Stimulated activated CD8-positive, alpha-beta memory T cell treated with anti-CD3 and anti-CD28 coated beads, Interleukin-2, amount 100 ng/mL, for 48 hours (primary cell): Measurements from ENCODE around the gene RGS8.

Experiments
- DNase-seq, 2 donors: peaks; one replicate each; pipeline ENCODE4 v3.0.0-alpha.2; 2020; ENCODE audit warnings: low read depth in 2 of 2

Gene RGS8

GRCh38 chr1:182684116-182684828 is at the start of gene RGS8:
RGS8 (minus strand) TSS chr1:182684587; CDS start chr1:182669649, 14,938 bp downstream.
- no peak for DNase-seq

- no peak for DNase-seq
These were observed 47.6 kb upstream of the RGS8 start for GRCh38 chr1:182731852-182732575.

DNA sequence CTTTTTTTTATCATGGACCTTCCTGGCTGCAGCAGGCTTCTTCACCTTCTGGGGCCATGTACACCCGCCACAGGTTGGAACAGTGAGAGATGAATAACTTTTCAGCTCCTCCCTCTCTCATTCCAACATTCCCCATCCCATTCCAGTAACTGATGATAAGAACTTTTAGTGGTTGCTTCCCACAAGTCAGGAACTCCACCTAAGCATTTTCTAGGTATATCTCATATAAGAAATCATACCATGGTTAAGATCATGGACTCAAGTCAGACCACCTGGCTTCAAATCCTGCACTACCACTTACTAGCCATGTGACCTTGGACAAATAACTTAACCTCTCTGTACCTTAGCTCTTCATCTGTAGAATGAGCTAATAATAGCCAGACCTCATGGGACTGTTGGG is 42.5 kb upstream of the RGS8 start:
- DNase-seq: no peak

DNA sequence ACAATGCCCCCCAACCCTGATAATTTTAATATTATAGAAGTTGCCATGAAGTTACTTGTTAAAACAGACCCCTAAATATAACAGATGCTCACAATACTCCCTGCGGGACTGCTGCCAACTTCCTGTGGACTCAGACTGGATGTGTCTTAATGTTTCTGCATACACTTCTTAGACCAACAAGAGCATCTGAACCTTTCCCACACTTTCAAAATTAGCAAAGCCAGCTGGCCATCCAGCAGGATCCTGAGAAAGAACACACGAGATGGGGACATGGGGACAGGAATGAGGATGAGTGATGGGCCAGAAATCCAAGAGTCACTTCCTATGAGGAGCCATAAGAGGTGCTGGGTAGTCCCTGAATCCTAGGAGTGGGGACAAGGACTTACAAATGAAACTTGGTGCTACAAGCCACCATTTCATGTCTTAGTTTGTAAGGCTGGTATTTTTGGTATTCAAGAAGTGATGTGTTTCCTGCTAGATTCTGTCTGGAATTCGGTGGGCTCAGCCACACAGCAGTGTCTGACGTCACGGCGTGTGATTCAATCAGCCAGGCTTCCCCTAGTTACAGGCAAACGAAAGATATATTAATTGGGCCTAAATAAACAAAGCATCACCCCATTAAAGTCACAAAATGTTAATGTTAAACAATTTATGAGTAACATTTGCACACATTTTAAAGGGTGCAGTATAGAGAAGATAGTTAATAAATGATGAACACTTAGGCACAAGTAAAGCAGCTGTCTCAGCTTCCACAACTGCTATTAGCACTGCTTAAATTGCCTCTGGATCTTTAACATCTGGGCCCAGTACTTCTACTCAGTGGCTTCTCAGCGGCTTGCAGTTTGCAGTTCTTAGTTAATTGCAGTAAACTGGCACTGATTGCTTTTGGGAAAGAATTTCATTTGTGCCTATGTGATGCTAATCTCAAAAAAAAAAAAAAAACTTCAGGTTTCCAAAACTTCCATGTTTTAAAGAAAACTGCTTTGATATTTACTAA is 41.2 kb upstream of the RGS8 start:
- no peak for DNase-seq

DNA sequence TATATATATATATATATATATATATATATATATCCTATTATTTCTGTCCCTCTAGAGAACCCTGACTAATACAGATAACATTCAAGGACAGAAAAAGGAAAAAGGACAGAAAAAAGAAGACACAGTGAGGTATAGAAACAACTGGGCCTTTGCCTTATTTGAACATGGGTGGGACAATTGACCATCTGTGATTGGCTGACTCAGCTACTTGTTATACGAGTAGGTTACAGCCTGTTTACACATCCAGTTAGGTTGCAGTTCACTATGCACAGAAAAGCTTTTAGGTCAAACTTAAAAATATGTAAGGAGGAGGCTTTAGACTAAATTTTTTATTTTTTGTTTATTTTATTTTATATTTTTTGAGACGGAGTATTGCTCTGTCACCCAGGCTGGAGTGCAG is 39.8 kb upstream of the RGS8 start:
- DNase-seq: no peak

DNA sequence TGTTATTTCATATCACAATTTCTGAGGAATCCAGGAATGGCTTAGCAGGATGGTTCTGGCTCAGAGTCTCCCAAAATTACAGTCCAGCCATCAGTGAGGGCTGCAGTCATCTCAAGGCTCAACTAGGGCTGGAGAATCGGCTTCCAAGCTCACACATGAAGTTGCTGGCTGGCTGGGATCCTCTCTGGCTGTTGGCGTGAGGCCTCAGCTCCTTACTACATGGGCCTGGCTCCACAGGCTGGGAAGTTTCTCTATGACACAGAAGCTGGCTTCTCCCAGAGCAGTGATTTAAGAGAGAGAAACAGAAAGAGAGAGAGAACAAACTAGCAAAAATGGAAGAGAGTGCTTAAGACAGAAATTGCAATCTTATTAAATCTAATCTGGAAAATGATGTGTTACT is 38.8 kb upstream of the RGS8 start:
- DNase-seq: no peak

GRCh38 chr1:182721525-182721924 is 37.1 kb upstream of the RGS8 start:
- DNase-seq: no peak

DNA sequence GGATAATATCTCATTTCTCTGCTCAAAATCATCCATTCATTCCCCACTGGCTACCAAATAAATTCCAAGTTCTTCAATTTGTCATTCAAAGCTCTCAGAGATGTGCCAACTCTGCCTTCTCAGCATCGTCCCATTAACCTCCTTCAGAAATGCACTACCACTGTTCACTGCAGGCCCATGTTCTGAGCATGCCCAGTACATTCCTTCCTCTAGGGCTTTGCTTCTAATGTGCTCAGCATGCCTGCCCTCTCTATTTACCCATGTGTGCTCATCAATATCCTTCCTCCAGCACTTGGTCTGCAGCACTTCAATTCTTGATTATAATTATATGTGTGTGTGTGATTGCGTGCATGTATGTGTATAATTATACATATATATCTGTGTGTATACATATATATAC is 36.1 kb upstream of the RGS8 start:
- DNase-seq: no peak

GRCh38 chr1:182719553-182719952 is 35.2 kb upstream of the RGS8 start:
- DNase-seq: no peak

DNA sequence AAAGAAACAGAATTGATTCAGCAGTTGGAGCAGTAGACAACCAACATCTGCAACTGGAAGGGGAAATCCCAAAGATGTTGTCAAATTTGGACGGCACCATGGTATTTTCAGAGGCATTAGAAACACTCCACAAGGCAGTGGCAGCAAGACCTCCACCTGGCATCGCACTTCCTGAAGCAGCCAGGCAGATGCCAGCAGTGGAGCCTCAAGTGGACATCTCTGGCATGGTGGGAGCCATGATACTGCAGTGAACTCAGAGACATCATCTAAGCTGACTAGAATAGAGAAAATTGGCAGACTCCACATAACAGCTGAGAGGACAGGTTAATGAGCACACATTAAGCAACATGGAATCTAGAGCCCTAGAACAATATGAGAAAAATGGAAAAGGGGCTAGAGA is 33.9 kb upstream of the RGS8 start:
- no peak for DNase-seq

GRCh38 chr1:182716740-182717720 is 32.6 kb upstream of the RGS8 start:
- no peak for DNase-seq

- no peak for DNase-seq
These were observed 31.1 kb upstream of the RGS8 start for GRCh38 chr1:182715531-182715930.

- no peak for DNase-seq
These were observed 30.2 kb upstream of the RGS8 start for GRCh38 chr1:182714546-182714945.

GRCh38 chr1:182713939-182714338 is 29.6 kb upstream of the RGS8 start:
- no peak for DNase-seq

DNA sequence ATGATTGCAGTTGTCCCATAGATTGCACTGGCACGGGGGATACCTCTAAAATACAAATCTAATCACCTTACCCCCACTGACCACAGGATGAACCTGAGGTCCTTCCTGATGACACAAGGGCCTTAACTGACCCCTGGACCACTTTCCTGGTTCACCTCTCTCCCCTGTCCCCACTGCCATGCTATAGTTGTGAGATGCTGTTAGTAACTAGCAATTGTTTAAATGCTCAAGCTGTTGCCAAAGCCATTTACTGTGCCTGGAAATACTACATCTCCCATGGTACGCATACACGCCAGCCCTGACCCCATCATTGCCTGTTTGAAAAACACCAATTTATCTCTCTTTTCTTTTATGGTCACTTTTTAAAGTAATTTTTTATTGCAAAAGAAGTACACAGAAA is 29.1 kb upstream of the RGS8 start:
- DNase-seq: no peak

DNA sequence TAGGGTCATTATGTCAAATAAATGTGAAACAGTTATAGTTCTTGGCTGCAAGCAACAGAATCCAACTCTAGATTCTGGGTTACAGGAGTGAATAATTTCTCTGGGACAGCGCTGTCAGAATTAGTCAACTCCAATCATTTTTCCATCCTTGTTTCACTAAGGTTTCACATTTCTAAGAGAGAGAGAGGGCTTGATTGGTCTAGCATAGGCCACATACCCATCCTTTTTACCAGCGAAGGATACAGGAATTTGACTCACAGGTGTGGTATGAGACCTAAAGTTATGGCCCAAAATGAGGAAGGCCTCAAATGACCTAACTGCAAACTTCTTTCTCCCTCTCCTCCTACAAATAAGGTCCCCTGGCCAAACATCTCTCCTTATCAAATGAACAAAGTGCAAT is 25.5 kb upstream of the RGS8 start:
- no peak for DNase-seq

GRCh38 chr1:182709225-182709764 is 24.9 kb upstream of the RGS8 start:
- no peak for DNase-seq

DNA sequence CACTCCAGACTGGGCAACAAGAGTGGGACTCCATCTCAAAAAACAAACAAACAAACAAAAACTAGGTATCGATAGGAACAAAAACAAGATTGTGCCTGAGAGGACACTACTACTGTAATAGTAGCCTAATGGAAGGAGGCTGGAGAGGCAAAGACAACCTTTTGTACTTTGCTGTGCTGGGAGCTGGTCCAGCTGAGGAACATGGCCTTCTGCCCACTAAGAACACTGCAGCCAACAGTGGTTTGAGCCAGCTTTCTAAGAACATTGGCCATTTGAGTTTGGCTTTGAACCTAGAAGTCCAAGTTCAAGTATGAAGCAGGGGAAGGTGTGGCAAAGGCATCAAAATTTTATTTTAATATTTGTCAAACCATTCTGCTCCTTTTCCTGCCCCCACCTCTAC is 22.7 kb upstream of the RGS8 start:
- DNase-seq: no peak

DNA sequence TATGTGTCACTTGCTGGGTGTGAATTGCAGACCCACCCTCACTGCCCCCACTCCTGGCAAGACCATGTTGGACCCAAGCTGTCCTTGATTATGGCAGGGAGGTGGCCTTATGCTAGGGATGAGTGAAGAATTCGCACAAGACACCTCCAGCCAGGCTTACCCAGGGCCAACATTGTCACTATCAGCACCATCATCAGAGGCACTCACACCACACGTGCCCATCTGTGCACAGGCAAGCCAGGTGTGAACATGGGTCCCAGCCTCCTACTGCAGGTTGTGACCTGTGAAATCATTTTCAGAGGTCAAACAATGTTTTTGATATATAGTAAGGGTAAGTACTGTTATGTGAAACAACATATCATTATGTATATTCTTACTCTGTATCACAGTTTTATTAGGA is 20.3 kb upstream of the RGS8 start:
- DNase-seq: no peak

DNA sequence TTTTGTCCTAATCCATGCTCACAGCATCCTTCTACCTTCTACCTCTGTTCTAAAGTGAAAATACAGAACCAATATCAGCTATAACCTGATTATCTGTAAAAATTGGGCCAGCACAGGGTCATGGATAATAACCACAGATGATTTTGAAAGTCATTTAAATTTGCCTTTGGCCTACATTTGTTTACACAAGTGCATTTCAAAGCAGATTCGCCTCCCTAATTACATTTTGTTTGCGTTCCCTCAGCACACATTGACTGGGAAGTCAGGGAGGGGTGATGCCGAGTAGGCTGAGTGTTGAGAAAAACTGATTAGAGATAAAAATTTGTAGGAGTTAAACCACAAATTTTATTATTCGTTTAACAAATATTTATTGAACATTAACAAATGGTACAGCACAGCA is 19.2 kb upstream of the RGS8 start:
- DNase-seq: no peak
